GM12874 (cell line): ENCODE data around the gene PPP1R8.

Source experiments
- CTCF ChIP-seq: IDR thresholded peaks from 2 replicates; pipeline ENCODE4 v1.5.1; 2011; ENCODE audit warnings: low read depth, mild to moderate bottlenecking, control low read depth, low read length, moderate library complexity; ENCODE audit not compliant: insufficient read depth

PPP1R8 gene

DNA sequence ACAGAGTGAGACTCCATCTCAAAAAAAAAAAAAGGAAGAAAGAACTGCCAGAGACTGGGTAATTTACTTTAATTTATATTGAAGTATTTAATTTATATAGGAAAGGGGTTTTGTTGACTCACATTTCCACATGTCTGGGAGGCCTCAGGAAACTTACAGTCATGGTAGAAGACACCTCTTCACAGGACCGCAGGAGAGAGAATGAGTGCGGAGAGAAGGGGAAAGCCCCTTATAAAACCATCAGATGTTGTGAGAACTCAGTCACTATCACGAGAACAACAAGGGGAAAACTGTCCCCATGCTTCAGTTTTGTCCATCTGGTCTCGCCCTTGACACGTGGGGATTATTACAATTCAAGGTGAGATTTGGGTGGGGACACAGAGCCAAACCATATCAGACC is 25.8 kb upstream of the PPP1R8 start:
- TF ChIP-seq CTCF: no peak

- TF ChIP-seq CTCF: no peak
These were observed 23.8 kb upstream of the PPP1R8 start for GRCh38 chr1:27806758-27807157.

GRCh38 chr1:27807385-27807784 is 23.2 kb upstream of the PPP1R8 start:
- TF ChIP-seq CTCF: no peak

- no peak for TF ChIP-seq CTCF
These were observed 20.7 kb upstream of the PPP1R8 start for GRCh38 chr1:27809883-27810282.

GRCh38 chr1:27811741-27812500 is 18.7 kb upstream of the PPP1R8 start:
- TF ChIP-seq CTCF: no peak

- TF ChIP-seq CTCF: no peak
These were observed 13.5 kb upstream of the PPP1R8 start for GRCh38 chr1:27816921-27817630.

DNA sequence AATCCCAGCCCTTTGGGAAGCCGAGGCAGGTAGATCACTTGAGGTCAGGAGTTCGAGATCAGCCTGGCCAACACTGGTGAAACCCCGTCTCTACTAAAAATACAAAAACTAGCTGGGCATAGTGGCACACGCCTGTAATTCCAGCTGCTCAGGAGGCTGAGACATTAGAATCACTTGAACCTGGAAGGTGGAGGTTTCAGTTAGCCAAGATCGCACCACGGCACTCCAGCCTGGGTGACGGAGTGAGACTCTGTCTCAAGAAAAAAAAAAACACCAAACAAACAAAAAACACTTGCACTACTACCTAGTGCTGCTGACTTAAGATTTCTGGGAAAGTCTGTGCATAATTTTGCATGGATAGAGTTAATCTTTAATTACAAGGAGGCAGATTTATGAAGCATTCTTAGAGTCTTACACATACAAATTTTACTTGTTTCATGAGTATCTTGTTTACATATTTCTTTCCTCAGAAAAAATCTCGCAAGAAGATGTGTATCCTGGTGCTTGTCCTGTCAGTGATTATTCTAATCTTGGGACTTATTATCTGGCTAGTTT is 8.7 kb upstream of the PPP1R8 start:
- no peak for TF ChIP-seq CTCF
